ENCODE data around the gene GJB4. TPM values are rescaled to one million over a fixed set of nuclear protein-coding genes. Genes with fewer than 3 reads are reported as not detected.
A peak's percentile ranks its signal among the peaks of the same experiment; 100 is the strongest.
"Not testable (repeated sequence)": the region's sequence is repeated elsewhere in the genome, so short reads cannot be mapped to it uniquely, and the experiment has no call there.

The GJB4 gene
- total RNA-seq, 1 donor from 2014 or later = not detected

GRCh38 chr1:34808051-34808810 lies 48.7 kb downstream of the GJB4 start:
- no peak overlapping the region for H3K27ac ChIP-seq

GRCh38 chr1:34810781-34811180 lies 51.2 kb downstream of the GJB4 start:
- DNase-seq (ENCODE audit: low spot score); H2AFZ ChIP-seq (replicated peaks); H3K27me3 Mint-ChIP-seq (ENCODE audit: insufficient read depth, low read depth); H3K27ac ChIP-seq; H3F3A ChIP-seq (ENCODE audit: low read depth); H3K9me3 Mint-ChIP-seq; H3K27me3 ChIP-seq; H3K4me3 ChIP-seq; H3K9me3 ChIP-seq (ENCODE audit: low read depth); H3K27ac Mint-ChIP-seq; H3K4me2 ChIP-seq; H3K79me2 ChIP-seq (ENCODE audit: low read depth); H3K36me3 Mint-ChIP-seq; H3K4me1 ChIP-seq; H3K36me3 ChIP-seq; H4K20me1 ChIP-seq (ENCODE audit: low read depth); H3K9ac ChIP-seq; H3K4me3 Mint-ChIP-seq: not testable (repeated sequence)
- peaks cover 14% of the 10 kb centered on the region for H3K4me1 Mint-ChIP-seq

More at GRCh38 chr1:34808051-34808810, 48.7 kb downstream of the GJB4 start:
- no peak overlapping the region for H2AFZ ChIP-seq (replicated peaks)
- no peak overlapping the region for H3K4me2 ChIP-seq
- Mint-ChIP-seq H3K4me3 (no peak overlapping the region), H3K36me3 (peaks cover 5% of the 10 kb centered on the region), H3K27ac (no peak overlapping the region), H3K27me3 (ENCODE audit: insufficient read depth, low read depth) (peaks cover 2% of the 10 kb centered on the region), H3K4me1 (peaks cover 12% of the 10 kb centered on the region), H3K9me3 (peaks cover 3% of the 10 kb centered on the region)
- no peak overlapping the region for H3K9ac ChIP-seq
- H3K9me3 ChIP-seq (ENCODE audit: low read depth) = no peaks in the 10 kb centered on the region
- no peaks in the 10 kb centered on the region for H3K79me2 ChIP-seq (ENCODE audit: low read depth)
- no peaks in the 10 kb centered on the region for H3K36me3 ChIP-seq
- H3F3A ChIP-seq (ENCODE audit: low read depth) = no peaks in the 10 kb centered on the region
- peaks cover 6% of the 10 kb centered on the region for H3K4me1 ChIP-seq
- no peak for TF ChIP-seq EZH2 (IDR thresholded peaks at IDR 0.05)
- TF ChIP-seq CTCF (IDR thresholded peaks at IDR 0.05) = no peak
- TF ChIP-seq EZH2phosphoT487 (IDR thresholded peaks at IDR 0.05) = no peak
- no peaks in the 10 kb centered on the region for H4K20me1 ChIP-seq (ENCODE audit: low read depth)
- DNase-seq (ENCODE audit: low spot score) = peak; percentile 34
- H3K27me3 ChIP-seq = no peaks in the 10 kb centered on the region
- H3K4me3 ChIP-seq = no peak overlapping the region

Other genes starting within 250 kb of the GJB4 start
- gene GJB5, start 4.7 kb upstream of the GJB4 start, total RNA-seq (ENCODE audit: low replicate concordance) = not detected in 2 replicates
- gene GJB3, start 21.5 kb downstream of the GJB4 start, total RNA-seq (ENCODE audit: low replicate concordance) = not detected in 2 replicates
- not detected in 2 replicates for gene GJA4, start 33.3 kb downstream of the GJB4 start, total RNA-seq (ENCODE audit: low replicate concordance)
- gene SMIM12, start 100.0 kb downstream of the GJB4 start, total RNA-seq (ENCODE audit: low replicate concordance) = 9.5 and 20.2 TPM in 2 replicates
- 0.65 TPM in 1 of 2 replicates, not detected in the other for gene DLGAP3, start 169.9 kb downstream of the GJB4 start, total RNA-seq (ENCODE audit: low replicate concordance)
- gene TMEM35B, start 225.6 kb downstream of the GJB4 start, total RNA-seq (ENCODE audit: low replicate concordance) = 17.7 and 28.8 TPM in 2 replicates

Data from neural progenitor cell (in vitro differentiated cells).